SW 1271 (cell line): Measurements from ENCODE around the gene EVX1.

Experiments used
- DNase-seq, 2 experiments: peaks; one replicate each; lab custom pipeline; 2025; lab: John Stamatoyannopoulos, UW

EVX1 gene

DNA sequence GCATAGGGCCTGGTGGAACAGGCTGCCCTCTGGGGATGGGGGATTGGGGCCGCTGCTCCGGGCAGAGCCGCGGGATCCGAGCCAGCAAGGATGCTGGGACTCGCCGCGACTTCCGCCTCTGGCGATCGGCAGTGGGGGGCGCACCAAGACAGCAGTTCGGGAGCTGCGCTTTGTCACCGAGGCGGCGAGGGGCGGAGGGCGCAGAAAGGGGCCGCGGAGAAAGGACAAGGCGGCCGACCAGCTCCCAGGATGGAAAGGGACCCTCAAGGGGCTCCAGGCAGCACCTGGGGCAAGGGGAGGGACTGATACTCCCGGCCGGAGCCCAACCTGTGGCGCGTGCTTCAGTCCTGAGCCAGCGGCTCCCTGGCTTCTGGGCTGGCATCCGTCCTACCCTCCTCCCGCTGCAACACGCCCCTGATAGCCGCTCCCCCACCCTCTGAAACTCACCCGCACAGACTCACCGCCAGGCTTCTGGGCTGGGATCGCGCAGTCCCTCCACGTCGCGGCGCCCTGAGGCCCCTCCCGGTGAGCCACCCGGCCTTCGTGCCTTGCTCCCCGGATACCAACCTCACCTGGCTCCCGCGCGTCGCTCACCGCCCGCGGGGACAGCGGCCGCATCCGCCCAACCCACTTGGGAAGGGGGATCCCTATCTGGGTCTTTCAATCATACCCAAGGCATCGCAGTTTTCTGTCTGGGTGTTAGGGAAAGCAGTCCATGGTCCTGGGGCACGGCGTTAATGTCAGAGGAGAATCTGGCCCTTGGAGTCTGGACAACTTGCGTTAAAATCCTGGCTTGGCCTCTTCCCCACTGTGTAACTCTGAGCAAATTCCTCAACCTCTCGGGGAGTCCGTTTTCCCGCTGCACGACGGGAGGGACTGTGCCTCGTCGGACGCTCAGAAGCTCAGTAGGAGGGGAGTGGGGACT lies 7.0 kb upstream of the EVX1 start:
- no peak for DNase-seq

DNA sequence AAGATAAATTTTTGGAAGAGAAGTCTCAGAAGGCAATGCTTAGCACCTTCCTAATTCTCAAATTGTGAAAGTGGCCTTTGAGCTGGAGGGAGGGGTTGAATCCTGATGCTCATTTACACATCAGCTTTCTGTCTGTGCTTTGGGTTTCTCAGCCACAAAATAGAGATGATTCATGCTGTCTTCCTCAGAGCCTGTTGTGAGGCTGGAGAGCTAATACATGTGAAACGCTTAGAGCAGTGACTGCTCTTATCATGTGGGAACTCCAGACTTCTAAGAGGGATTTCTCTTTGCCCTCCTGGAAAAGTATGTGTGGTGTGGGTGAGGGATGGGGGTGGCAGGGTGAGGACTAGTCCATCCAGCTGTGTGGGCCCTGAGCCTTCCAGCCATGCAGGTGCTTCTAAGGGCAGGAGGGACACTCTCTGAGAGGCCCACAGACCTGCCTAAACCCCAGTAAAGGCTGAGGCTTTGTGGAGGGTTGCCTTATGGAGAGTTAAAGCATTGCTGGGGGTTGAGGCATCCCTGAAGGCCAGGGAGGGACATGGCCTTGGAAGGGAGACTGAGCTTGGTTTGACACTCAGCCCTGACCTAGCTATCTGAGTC lies 4.8 kb upstream of the EVX1 start:
- no peak for DNase-seq

DNA sequence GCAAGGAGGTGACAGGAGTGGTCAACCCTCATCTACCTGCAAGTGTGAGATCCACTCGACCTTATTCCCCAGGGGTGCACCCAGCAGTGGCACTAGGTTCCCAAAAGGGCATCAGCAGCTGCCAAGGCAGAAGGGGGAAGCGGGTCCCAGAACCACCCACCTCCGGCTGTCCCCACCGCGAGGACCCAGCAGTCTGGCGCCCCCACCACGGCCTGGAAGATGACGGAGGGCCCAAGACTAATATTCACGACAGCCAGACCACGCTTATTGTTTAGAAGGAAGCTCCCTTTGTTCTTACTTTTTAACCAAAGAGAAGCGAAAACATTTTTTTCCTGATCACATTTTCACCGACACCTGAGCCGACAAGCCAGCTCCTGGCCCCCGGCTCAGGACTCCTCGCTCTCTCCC lies 3.6 kb upstream of the EVX1 start:
- no peak for DNase-seq

DNA sequence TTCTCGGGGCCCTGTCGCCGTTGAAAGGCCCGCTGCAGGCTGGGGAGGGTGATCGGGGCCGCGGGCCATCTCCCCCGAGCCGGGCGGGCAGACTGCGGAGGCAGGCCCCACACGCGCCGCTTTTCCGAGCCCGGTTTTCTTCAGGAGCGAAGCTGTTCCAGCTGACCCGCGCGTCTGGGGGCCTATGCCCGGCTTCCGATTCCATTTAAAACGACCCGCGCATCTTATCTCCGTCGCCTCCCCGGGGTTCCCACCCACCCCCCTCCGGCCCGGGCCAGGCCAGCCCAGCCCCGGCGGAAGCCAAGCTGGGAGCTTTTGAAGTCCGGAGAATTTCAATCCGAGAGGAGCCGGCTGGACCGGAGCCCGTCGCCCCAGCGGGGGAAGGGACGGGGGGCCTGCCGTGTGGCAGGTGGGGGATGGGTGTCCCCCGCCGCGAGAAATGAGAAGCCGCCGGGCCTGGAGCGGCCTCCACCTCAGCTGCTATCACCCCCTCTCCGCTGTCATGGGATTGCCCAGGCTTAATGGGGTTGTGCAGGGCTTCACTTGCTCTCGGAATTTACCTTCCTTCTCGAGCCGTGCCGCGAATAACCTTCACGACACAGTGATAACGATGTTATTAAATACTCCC lies 3.1 kb upstream of the EVX1 start:
- no peak for DNase-seq

DNA sequence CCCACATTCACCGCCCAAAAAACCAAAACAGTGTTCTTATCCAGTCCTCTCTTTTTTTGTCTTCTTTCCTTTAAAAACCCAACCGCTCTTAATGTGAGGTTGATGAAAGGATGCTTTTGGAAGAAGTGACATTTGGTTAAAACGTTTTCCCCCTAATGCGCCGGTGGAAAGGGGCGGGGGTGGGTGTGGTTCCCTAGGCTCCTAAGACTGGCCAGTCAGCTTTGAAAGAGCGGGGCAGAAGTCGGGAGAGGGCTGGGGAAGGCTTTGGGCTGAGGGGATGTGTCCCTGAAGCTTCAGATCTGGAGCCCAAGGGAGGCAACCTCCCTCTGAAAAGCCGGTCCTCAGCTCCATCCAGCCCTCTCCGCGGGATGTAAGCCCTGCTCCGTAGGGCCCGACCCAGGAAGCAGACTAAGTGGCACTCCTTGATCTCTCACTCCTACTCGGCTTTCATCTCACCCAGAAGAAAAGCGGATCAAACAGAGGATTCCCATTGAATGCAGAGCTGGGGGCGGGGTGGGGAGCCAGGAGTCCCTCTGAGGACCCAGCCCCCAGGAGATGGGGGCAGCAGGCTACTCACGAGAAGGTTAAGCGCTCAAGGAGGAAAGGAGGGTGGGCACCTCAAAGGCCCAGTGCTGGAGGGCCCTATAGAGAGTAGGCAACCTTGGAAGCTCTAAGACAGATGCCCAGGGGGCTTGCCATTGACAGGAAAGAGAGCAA lies 2.4 kb upstream of the EVX1 start:
- no peak for DNase-seq

DNA sequence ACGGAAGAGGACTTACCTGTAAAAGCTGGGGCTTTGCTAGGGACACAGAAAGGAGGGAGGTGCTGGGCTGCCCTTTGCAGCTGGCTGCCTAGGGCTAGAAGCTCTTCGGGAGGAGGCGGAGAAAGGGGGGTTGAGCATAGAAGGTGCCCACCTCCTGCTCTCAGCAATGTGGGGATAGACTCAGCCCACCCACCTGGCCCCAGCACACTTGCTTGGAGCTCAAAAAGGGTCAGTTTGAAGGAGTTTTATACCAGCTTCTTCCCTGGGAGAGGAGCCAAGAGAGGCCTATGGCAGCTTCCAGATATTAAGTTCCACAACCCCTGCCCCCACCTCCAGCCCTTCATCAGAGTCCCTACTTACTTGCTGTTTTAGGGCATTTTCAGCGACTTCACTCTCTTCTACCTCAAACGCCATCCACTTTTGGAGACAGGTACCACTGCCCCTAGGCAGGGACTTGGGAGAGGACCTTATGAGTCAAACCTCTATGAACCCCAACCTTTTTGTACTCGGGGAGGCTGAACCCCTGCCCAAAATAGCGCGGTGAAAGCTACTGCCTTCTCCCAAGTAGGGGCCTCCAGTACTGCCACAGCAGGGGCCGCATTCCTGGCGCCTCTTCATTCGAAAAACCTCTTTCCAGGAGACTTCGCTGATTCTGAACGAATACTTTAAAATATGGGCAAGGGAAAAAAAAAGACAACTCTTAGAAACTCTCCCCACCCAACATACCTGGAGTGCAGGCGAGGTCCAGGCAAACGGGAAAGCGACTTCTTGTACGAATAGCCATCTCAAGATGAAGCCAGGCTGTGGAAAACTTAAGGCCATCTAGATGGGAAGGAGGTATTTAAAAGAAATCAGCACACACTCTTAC lies 1.2 kb upstream of the EVX1 start:
- no peak for DNase-seq

DNA sequence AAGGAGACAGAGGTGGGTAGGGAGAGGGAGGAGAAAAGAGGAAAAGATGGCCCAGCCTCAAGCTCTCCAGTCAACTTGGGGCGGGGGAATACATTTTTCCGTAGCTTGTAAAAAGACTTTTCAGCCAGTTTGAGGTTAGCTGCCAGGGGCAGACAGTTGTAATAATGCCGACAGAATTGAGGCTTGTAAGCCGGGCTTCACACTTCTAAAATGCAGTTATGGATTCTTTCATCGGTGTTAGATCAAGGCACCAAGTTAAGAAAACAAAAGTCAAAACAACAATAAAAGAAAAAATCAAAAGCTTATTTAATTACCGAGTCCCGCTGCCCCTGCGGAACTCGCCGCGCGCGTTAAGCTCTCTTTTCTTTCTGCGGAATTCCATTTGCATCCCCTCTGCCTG lies 448 bp upstream of the EVX1 start:
- no peak for DNase-seq

DNA sequence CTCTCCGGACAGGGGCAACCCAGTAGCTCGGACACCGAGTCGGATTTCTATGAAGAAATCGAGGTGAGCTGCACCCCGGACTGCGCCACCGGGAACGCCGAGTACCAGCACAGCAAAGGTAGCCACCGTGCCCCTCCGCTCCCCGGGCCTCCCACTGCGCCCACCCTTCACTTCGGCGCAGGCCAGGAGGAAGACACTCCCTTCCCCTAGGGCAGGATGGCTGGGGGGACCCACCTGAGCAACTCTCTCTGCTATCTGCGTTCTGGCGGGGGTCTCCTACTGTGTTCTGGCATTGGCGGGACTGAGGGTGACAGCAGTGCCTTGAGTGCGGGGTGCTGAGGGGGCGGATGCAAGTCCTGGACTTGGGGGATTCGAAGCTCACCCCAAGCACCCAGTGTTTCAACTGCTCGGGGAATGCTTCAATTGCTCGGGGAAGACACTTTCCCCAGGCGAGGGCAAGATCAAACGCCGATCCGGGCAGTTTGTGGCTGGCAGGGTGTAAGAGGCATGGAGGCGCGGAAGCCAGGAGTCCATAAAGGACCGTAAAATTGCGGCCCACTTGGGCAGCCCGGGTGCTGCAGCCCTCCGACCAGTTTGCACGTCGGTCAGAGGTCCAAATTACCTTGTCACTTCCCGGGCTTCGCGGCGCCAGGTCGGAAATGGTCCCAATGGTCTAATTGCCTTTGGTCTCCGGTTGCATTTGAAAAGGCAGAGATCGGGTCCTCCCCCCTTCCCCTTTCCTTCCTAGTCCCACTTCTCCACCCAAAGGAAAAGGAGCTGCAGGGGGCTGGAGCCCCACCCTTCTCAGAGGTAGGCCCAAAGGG lies 950 bp downstream of the EVX1 start:
- DNase-seq, result no peak

DNA sequence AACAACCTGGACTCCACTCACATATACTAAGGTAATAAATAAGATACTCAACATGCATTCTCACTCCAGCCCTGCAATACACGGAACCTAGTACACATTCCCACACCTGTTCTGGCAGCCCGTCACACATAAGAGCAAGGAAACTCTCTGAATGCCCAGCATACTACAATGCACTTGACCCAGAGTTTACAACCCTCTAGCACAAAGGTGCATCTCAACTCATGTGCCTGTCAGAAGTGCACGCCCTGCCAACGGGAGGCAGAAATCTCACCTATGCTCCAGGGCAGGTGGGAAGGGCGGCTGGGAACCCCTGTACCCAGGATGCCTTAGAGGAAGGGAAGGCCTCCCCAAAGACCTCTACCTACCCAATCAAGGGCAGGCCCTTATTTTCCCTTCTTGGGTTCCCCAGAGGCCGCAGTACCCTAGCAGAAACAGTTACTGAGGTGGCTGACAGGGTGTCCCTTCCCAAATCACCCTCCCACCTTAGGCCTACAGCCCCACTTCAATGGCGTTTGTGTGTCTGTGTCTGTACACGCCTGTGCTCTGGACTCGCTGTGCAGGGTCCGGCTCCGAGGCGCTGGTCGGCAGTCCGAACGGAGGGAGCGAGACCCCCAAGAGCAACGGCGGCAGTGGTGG lies 2.0 kb downstream of the EVX1 start:
- no peak for DNase-seq

DNA sequence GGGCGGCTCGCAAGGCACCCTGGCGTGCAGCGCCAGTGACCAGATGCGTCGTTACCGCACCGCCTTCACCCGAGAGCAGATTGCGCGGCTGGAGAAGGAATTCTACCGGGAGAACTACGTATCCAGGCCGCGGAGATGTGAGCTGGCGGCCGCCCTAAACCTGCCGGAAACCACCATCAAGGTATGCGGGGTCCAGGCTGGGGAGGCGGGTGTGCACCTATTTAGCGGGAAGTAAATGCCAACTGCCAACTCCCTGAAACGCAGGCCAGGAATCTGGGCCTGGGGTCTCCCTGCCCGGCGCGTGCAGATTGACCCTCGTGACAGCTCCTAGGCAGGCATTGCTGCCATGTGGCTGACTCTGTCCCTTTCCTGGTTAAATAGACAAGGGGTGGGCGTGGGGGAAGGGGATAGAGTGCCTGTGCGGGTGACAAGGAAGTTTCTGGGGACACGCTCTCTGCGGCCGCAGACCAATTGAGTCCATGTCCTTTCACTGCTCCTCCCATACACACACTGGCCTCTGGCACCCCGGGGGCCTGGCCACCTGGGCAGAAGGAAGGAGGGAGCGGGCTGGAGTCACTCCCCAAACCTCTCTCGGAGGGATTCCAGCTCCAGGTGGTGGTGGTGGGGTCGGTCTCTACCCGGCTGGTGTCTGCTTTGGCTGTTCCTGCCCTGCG lies 2.7 kb downstream of the EVX1 start:
- DNase-seq, result no peak

DNA sequence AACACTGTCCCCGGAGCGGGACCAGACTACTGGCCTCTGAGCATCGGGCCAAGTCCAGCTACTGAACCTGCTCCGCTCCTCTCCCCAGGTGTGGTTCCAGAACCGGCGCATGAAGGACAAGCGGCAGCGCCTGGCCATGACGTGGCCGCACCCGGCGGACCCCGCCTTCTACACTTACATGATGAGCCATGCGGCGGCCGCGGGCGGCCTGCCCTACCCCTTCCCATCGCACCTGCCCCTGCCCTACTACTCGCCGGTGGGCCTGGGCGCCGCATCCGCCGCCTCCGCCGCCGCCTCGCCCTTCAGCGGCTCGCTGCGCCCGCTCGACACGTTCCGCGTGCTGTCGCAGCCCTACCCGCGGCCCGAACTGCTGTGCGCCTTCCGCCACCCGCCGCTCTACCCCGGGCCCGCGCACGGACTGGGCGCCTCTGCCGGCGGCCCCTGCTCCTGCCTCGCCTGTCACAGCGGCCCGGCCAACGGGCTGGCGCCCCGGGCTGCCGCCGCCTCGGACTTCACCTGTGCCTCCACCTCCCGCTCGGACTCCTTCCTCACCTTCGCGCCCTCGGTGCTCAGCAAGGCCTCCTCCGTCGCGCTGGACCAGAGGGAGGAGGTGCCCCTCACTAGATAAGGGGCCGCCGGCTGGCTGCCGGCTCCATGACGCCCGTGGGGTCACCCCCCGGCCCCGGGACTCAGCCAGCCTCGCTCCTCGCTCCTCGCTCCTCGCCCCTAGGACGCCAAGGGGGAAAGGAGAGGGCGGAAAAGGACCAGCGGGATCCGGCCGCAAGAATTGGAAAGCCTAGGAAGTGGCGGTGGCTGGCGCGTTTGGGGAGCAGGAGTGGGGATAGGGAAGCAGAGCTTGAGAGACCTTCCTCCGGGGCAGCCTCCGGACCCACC lies 3.4 kb downstream of the EVX1 start:
- no peak for DNase-seq

DNA sequence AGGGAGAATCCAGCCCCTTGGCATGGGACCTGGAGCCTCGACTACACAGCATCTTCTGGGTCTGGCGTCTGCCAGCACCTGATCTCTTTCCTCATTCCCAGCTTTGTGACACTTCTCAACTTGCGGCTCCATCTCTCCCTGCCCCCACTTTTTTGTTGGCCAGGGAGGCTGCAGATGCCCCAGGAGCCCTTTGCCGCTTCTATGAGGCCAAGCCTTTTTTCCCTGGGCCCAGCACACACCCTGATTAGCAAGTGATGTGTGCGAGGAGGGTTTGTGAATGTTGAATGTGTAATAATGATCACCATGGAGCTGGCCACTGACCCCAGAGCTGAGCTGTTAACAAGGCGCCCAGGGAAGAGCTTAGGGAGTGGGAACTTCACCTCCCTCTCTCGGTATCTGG lies 4.4 kb downstream of the EVX1 start:
- DNase-seq, result no peak

DNA sequence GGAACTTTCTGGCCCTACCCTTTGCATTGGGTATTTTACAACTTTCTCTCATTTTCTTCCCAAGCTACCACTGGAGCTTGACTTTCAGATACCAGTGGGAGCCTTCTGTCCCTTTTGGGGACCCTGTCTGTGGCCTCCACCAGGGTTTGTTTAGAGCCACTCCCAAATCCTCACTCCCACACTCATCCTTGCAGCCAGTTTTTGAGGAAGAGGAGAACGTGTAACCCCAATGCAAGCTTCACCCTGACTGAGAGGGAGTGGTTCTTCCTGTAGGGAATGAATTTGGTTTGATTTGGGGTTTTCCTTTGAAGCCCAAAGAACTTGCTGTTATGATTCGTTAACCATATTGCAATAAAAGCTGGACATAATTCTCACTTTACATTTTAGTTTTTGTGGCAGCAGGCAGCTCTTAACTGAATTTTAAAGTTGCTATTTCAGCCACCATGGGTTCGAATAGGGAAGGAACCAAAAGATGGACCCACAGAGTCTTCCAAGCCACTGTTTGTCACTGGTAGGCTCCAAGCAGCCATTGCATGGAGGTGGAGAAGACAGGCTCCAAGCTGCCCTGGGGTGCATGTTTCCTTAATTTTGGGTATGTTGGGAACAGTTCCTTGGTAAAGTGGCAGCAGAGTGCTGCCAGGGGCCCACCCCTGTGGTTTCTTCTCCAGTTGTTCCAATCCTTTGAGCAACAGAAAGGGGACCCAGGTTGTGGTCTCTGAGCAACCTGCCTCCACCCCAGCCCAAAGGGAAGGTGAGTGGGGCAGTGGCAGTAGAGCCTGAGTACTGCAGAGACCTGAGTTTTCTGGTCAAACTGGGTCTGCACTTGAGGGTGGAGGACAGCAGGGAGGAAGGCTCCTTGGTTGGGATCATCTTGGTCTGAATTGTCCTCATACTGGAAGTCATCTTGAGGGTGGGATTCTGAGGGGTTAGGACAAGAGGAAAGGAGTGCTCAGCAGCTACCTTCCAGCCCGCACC lies 5.1 kb downstream of the EVX1 start:
- DNase-seq, result no peak

DNA sequence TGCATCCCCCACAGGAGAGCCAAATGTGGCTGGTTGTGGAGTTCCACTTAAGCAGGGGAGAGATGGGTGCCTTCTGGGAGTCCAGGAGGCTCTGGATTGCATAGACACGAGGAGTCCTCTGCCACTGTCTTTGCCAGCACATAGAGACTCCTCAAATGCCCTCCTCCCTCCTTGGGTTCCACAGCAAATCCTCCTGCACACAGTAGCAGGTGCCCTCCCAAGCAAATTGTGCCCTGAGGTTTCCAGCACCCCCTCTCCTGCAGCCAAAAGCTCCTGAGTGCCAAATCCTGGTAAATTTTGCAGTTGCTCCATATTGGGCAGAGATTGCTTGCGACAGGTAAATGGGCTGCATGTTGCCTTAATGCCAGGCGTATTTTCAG lies 5.8 kb downstream of the EVX1 start:
- DNase-seq, result no peak

DNA sequence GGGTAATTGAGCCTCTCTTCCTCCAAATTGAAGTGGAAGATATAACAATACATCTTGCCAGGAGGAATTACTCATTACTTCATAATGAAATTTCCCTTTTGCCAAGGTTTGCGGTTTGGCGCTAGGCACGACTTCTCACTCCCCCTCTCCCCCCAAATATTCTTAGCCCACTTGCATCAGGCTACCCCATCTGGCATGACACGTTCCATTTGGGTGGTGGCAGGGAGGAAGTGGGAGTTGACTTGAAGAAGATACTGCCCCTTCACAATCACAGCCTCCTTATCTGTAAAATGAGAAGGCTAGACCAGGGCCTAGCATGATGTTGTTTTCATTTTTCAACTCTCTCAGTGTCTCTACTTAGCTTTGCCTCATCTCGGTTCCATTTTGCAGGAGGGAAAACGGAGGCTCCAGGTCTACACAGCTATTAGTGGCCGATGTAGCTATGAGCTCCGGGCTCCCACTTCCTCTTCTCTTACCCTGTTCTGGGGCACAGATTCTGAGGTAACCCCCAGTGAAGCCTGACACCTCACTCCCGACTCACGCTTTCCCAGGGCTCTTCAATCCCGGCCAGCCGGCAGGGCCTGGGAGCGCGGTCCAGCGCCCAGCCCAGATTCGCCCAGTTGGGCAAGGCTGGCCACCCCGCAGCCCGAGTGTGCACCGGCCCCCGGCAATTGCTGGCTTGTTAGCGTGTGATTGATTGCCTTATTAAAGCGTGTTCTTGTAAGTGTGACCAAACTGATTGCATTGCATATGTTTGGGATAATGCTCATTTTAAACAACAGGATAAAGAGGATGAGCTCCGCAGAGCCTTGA lies 6.5 kb downstream of the EVX1 start:
- DNase-seq, result no peak

DNA sequence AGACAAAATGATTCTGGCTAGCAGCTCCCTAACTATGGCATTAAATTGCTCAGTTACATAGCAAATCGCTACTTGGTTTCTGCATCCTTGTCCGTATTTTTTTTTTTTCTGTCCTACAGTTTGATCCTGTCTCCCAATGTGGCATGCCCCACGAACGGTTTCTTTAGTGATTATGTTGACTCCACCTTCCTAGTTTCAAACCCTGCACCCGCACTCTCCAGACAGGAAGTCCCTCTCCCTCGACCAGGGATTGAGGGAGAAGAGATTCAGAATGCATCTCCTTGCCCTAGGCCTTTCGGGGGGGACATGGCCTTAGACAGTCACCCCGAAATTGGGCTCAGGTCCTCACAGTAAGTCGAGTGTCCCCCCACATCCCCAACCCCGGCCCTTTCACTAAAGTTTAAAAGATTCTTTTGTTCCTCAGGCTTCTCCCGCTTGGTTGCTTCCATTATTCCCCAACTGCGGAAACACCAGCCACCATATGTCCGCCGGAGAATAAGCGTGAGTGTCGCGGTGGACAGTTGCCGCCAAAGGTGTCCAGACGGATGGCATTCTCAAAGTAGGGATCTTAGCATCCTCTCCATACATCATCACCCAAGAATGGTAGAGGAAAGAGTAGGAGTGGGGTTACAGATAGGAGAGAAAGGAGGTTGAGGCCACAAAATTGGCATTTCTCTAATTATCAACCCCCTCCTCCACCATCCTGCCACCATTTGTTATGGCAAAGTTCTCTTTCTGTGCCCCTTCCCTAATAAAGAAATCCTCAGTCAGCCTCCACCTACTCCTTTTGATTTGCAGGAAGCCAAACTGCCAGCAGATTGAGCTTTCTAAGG lies 7.3 kb downstream of the EVX1 start:
- no peak for DNase-seq
